HK-2 (cell line): ENCODE results near the gene CCDC158.
A peak's percentile ranks its signal among the peaks of the same experiment; 100 is the strongest.
"Not testable (repeated sequence)": the region's sequence is repeated elsewhere in the genome, so short reads cannot be mapped to it uniquely, and the experiment has no call there.

Source experiments
- DNase-seq: peaks from one replicate; pipeline ENCODE4 v3.0.0-alpha.2; 2018; ENCODE audit not compliant: unreplicated experiment

Gene CCDC158

DNA sequence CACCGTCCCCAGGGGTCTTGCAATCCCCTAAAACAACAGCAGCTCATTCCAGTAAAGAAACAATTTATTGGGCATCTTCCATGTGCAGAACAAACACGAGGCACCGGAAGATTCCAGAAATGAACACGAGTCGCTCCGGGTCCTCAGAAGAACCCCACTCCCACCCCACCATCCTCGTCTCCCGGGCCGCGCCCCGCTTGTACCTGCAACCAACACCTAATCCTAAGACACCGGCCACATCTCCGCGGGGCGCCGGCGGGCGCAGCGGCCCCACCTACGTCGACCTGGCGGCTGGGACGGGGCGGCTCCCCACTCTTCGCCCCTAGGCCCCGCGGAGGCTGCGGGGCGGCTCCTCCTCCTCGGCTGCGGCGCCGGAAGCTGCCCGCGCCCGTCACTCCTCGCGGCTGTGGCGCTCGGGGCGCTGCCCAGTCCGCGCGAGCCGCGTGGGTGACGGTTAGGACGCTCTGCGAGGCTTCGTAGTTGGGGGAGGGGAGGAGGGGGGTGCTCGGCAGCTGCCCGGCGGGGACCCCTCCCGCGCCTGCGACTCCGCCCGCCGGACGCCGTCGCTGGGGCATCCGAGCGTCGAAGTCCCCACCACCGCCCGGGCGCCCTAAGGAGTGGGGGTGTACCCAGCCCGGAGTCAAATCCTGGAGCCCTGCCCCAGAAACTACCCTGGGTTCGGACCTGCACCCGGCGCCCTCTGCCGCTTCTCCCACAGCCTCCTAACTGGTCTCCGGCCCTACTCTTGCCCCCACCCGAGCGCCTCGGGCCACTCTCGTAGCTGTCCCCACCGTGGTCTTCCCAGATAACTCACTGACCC lies at the start of gene CCDC158:
Gene CCDC158 (minus strand): TSS at position 380 of the 820 bp plus-strand sequence. CDS start 17,934 bp downstream, outside the sequence.
- peak; percentile 17 for DNase-seq

GRCh38 chr4:76470532-76470931 lies 49.6 kb upstream of the CCDC158 start:
- DNase-seq, result no peak

- DNase-seq, result no peak
Observed at GRCh38 chr4:76470064-76470463, 49.1 kb upstream of the CCDC158 start.

GRCh38 chr4:76463568-76463967 lies 42.6 kb upstream of the CCDC158 start:
- no peak for DNase-seq

GRCh38 chr4:76459291-76459723 lies 38.4 kb upstream of the CCDC158 start:
- peak; percentile 48 for DNase-seq

DNA sequence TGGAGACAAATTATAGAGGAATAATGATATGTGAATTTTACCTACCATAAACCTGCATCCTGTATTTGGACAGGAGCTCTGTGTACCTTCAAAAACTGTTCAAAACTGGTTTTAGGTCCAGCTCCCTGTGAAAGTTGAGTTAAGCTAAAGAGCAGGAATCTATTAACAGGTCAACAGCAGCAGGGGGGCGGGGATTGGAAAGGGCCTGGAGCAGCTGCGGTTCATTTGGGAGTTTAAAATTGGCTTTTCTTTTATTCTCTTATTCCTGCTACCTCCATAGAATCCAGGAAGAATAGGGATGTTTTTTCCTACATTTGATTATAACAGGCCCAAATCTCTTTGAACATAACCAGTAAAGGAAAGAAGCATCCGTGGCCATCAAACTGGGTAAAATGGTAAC lies 37.9 kb upstream of the CCDC158 start:
- peak; percentile 5 for DNase-seq

DNA sequence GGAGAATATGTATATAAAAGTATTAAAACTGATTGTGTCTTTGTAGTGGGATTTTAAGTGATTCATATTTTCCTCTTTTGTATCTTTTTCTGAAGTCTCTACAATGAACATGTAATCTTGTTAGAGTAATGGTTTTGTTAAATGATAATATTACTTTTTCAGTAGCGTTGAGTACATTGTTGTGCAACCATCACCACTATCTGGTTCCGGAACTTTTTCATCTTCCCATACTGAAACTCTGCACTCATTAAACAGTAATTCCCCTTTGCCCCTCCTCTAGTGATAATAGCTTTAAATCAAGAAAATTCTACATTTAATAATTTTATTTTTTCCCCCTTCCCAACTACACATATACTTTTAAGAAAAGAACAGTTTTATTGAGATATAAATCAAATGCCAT lies 37.4 kb upstream of the CCDC158 start:
- no peak for DNase-seq

DNA sequence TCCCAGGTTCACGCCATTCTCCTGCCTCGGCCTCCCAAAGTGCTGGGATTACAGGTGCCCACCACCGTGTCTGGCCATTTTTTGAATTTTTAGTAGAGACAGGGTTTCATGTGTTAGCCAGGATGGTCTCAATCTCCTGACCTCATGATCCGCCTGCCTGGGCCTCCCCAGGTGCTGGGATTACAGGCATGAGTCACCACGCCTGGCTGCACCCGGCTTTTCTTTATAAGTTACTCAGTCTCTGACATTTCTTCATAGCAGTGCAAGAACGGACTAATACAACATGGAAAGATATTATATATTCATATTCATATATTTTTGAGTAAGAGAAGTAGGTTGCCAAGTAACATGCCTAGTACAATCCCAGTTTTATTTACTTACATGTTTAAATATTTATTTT lies 36.9 kb upstream of the CCDC158 start:
- peak; percentile 29 for DNase-seq

GRCh38 chr4:76454073-76454472 lies 33.1 kb upstream of the CCDC158 start:
- DNase-seq, result not testable (repeated sequence)

- DNase-seq, result no peak
Observed at GRCh38 chr4:76453232-76453631, 32.3 kb upstream of the CCDC158 start.

- no peak for DNase-seq
Observed at GRCh38 chr4:76449833-76450232, 28.9 kb upstream of the CCDC158 start.

GRCh38 chr4:76449362-76449767 lies 28.4 kb upstream of the CCDC158 start:
- DNase-seq, result no peak

DNA sequence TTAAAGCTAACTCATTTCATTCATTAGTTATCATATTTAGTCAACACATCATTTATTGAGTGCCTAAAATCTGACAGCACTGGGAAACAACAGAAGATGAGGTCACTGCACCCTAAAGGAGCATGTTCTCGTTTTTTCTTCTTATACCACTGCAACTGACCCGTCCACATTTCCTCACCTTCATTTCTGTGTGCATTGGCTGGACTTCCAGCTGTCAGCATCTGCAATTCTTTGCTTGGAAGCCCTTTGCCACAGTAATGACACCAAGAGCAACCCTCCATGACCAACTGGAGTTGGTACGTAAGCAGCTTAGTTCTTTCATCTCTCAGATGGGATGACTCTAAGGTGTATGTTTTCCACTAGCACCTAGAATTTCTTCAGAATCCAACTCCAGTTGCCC lies 27.3 kb upstream of the CCDC158 start:
- DNase-seq, result no peak

DNA sequence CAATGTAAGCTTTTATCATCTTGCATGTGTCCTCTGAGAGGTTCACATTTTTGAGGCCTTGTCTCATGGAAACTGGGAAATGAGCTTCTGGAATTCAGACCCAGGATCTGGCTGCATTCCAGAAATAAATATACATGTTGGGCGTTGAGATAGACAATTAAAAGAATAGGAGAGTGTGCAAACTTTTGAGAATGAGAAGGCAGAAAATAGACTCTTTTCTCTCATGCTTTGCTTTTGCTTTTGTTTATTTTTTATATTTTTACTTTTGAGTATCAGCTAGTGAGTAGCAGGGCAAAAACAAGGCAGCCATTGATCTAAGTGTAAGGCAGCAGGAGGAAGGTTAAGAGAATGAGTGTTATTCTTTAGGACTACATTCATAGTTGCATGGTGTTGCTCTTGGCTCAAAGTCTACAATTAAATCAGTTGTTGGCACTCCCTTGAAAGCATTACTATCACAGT lies 26.5 kb upstream of the CCDC158 start:
- no peak for DNase-seq

GRCh38 chr4:76445911-76446310 lies 25.0 kb upstream of the CCDC158 start:
- DNase-seq, result no peak

- DNase-seq, result no peak
Observed at GRCh38 chr4:76443376-76443775, 22.4 kb upstream of the CCDC158 start.

GRCh38 chr4:76442807-76443206 lies 21.9 kb upstream of the CCDC158 start:
- no peak for DNase-seq

DNA sequence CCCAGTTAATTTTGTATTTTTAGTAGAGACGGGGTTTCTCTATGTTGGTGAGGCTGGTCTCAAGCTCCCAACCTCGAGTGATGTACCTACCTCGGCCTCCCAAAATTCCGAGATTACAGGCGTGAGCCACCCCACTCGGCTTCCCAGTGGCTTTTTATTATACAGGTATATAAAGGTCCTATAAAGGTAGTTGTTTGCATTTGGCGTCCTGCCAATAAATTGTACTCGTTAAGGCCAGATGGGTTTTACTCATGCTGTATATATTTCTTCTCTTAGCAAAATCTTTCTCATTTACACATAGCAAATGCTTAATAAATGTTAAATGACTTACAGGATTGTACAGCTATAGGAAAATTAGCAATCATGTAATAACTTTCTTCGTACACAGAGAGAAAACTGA lies 20.9 kb upstream of the CCDC158 start:
- DNase-seq, result no peak

- no peak for DNase-seq
Observed at GRCh38 chr4:76439491-76439890, 18.6 kb upstream of the CCDC158 start.

- DNase-seq, result no peak
Observed at GRCh38 chr4:76435528-76436319, 14.8 kb upstream of the CCDC158 start.

DNA sequence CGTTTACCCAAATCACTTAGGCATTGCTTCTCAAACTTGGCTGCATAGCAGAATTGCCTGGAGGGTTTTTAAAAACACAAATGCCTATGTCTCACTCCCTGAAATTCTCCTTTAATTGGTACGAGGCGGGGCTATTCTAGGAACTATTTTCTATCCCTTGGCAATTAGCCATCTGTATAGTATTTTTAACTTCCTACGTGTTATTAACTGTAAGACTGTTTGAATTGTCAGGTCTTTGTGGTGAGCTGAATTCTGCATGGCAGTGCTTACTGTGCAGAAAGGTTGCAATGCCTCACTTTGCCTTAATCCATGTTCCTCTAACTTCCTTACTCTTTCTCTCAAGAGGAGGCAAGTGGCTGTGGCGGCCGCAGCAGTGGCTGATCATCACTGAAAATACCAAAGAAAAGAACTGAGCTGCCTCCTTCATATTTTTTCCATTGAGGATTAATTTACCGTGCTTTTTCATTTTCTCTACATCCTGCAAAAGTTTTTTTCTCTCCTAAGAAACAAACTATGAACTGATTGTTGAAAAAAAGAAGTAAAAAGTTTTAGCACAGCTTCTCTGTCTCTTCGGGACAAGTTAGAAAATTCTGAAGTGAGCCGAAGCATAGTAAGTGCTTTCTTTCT lies 14.1 kb upstream of the CCDC158 start, which contains the start of gene SHROOM3:
Gene SHROOM3 (plus strand): TSS at position 329 of the 627 bp plus-strand sequence. CDS start 824 bp downstream, outside the sequence.
- no peak for DNase-seq
